Measurements from ENCODE around the gene MEGF8.

Gene MEGF8

DNA sequence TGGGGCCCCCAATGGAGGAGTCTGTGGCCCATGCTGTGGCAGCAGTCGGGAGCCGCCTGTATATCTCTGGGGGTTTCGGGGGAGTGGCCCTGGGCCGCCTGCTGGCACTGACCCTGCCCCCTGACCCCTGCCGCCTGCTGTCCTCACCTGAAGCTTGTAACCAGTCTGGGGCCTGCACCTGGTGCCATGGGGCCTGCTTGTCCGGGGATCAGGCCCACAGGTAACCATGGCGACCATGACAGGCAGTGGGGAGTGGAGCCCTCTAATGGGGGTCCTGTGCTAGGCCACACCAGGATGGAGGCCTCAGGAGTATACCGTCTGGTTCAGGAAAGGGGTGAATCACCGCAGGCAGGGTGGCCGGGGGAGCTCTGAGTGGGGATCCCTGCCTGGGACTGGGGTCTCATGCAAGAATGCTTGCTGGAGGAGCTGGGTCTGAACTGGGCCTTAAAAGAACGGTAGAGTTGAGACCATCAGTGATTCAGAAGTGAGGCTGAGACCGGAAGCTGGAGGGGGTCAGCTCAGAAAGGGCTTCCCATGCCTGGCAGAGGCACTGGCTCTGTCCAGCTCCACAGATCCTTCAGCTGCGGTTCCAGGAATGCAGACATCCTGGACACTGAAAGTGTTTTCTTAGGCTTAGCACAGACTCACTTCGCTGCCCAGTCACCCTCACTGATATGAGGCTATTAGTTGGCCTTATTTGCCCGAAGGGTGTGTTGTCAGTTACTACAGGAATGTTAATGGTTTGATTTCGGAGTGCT, 35.5 kb downstream of the MEGF8 start:
- DNase-seq: no peak

DNA sequence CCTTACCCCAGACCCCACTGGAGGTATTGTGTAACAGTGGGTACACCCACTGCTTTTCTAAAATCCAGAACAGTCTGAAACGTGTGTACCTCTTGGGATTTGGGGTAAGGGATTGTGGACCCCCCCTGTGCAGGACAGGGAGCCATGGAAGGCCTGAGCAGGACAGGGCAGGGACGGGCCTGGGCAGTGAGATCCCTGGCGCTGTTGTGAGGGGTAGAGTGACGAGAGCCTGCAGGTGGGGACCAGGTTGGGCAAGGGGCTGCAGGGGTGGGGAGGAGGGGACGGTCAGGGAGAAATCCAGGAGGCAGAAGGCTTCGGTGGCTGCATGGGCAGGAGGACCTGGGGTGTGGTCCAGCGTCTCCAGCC, 36.1 kb downstream of the MEGF8 start:
- DNase-seq: no peak

DNA sequence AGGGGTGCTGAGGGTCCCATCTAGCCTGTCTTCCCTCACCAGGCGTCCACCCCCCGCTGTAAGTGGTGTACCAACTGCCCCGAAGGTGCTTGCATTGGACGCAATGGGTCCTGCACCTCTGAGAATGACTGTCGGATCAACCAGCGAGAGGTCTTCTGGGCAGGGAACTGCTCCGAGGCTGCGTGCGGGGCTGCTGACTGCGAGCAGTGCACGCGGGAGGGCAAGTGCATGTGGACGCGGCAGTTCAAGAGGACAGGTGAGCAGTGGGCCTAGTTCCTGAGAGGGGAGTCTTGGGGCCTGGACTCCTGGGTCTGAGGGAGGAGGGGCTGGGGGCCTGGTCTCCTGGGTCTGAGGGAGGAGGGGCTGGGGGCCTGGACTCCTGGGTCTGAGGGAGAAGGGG, 36.9 kb downstream of the MEGF8 start:
- DNase-seq: no peak

DNA sequence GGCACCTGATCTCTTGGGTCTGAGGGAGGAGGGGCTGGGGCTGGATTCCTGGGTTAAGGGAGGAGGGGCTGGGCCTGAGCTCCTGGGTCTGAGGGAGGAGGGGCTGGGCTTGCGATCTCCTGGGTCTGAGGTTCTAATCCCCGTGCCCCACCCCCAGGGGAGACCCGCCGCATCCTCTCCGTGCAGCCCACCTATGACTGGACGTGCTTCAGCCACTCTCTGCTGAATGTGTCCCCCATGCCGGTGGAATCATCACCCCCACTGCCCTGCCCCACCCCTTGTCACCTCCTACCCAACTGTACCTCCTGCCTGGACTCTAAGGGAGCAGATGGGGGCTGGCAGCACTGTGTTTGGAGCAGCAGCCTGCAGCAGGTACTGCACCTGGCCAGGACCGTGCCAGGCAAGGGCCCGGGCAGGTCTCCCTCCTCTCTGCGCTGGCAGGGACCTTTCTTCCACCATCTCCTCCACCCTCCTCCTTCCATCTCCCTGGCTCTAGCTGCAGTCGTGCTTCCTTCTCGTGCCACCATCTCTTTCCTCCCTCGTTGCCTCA, 37.5 kb downstream of the MEGF8 start:
- no peak for DNase-seq

DNA sequence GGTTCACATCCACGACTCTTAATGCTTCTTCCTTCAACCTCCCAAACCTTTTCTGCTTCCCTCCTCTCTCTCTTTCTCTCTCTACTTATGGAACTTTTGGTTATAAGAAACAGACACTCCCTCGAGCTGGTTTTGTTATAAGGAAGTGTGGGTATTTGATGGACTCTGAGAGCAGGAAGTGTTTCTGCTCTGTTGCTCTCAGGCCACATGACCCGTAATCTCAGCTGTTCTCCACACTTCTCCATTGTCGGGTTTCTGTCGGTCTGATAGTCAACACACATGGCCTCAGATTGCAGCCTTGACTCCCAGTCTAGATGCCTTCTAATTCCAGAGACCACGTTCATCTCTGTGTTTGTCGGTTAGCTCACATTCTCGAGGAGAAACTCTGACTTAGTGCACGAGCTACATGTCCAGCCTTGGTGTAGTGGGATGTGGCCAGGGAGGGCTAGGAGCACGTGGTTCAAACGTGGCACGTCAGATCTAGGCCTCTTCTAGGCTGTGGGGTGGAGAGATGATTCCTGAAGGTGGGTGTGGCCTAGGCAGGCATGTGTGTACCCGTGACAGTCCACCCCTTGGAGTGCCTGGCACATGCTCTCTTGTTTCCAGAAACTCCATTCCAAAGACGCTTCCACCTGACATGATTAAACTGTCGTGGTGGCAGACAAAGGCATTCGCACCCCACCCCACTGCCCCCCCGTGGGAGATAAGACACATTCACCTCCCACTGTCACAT, 38.3 kb downstream of the MEGF8 start:
- DNase-seq: no peak

DNA sequence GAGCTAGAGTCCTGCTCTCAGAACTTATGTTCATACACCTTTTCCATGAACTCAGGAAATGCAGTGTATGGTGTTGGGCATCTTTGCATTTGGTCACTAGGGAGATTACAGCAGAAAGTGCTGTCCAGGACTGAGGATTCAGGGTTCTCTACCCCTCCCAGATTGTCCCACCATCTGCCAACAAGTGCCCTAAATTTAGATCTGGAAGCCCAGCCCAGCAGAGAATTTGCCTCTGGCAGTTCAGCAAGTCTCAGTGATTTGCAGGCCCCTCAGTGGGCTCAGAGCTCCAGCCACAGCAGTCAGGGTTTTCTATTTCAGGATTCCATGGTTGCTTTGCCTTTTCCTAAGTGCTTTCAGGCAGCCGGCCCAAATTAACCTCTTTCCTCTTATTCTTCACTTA, 41.2 kb downstream of the MEGF8 start:
- no peak for DNase-seq

DNA sequence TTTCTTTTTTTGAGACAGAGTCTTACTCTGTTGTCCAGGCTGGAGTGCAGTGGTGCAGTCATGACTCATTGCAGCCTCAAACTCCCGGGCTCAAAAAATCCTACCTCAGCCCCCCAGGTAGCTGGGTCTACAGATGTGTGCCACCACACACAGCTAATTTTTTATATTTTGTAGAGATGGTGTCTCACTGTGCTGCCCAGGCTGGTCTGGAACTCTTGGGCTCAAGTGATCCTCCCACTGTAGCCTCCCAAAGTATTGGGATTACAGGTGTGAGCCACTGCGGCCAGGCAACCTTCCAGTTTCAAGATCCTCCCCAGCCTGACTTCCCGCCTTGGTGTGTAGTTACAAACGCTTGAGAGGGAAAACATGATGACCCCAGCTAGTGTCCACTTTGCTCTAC, 42.5 kb downstream of the MEGF8 start:
- DNase-seq: no peak

DNA sequence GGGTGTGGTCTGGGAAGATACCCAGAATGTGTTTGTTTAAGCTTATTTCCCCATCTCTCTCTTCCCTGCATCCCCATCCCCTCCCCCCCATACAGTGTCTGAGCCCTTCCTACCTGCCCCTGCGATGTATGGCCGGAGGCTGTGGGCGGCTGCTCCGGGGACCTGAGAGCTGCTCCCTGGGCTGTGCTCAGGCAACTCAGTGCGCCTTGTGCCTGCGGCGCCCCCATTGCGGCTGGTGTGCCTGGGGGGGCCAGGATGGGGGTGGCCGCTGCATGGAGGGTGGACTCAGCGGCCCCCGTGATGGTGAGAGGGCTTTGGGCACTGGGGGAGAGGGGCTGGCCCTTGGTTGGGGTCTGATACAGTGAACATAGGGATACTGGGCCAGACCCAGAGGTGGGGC, 42.9 kb downstream of the MEGF8 start:
- DNase-seq: no peak

DNA sequence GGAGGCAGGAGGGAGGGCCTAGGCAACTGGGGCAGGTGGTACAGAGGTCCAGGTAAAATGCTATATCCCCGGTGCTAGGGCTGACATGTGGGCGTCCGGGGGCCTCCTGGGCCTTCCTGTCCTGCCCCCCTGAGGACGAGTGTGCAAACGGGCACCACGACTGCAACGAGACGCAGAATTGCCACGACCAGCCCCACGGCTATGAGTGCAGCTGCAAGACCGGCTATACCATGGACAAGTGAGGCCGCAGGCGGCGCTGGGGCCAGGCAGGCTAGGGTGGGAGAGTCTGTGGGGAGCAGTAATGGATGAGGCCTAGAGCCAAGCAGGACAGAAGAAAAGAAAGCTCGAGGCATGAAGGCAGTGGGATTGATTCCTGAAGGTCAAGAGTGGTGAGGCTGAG, 43.3 kb downstream of the MEGF8 start:
- DNase-seq: no peak

DNA sequence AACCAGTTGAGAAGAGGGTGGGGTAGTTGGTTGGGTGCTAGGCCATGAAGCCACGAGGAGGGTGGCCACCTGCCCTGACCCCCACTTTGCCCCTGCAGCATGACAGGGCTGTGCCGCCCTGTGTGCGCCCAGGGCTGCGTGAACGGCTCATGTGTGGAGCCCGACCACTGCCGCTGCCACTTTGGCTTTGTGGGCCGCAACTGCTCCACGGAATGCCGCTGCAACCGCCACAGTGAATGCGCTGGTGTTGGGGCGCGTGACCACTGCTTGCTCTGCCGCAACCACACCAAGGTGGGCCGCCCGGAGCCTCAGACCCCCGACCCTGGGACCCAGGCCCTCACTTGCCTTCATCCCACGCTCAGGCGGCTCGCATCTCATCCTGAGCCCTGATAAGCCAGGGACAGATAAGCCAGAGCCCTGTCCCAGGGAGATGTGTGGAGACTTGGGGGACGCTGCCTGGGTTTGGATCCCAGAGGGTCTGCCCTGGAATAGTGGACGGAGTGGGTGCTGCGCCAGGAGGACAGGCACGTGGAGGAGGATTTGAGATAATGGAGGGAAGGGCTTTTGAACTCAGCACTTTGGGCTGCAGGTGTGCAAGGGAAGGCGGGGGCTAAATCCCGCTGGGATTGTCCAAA, 44.1 kb downstream of the MEGF8 start:
- DNase-seq: no peak

DNA sequence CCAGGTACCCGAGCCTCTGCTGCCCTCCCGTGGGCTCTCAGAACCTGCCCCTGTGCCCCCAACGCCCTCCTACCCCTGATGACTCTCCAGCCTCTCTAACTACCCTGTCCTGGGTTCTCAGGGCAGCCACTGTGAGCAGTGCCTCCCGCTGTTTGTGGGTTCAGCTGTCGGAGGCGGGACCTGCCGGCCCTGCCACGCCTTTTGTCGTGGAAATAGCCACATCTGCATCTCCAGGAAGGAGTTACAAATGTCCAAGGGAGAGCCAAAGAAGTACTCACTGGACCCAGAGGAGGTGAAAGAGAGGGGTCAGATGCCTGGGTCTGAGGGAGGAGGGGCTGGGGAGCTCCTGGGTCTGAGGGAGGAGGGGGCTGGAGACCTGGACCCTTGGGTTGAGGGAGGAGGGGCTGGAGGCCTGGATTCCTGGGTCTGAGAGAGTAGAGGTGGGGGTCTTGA, 44.7 kb downstream of the MEGF8 start:
- DNase-seq: peak; percentile 7

DNA sequence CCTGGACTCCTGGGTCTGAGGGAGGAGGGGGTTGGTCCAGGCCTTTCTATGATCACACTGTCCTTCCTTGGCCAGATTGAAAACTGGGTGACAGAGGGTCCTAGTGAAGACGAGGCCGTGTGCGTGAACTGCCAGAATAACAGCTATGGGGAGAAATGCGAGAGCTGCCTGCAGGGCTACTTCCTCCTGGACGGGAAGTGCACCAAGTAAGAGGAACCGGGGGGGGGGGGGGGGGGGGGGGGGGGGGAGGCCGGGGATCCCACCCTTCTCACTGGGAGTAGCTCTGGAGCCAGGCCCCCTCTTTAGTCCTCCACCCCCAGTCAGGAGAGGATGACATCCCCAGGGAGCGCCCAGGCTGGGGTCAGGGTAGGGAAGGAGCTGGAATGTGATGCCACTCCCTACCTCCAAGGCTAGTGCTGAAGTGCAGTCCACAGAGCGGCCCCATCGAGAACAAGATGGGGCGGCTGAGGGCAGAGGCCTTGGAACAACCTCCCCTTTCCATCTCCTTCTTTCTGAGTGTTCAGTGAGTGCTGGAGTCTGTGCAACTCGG, 45.3 kb downstream of the MEGF8 start:
- DNase-seq: no peak

DNA sequence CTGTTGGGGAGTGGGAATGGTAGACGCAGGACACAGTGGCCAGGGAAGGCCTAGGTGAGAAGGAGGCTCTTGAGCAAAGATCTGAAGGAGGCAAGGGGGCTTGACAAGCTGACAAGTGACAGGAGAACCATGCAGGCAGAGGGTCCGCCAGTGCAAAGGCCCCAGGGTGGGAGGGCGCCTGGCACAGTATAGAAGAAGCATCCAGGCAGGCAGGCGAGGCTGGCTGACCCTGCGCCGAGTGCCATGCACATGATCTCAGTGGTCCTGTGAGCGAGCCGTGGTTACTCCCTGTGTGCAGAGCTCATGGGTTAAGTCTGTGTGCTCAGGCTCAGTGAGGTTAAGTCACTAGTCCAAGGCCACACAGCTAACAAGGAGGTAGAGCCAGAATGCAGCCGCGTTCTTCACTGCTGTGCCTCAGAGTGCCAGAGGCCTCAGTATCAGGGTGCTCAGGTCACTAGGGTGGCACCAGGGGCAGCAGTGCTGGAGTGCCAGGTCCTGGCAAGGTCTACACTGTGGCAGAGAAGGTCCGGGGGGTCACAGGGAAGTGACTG, 49.5 kb downstream of the MEGF8 start:
- no peak for DNase-seq

DNA sequence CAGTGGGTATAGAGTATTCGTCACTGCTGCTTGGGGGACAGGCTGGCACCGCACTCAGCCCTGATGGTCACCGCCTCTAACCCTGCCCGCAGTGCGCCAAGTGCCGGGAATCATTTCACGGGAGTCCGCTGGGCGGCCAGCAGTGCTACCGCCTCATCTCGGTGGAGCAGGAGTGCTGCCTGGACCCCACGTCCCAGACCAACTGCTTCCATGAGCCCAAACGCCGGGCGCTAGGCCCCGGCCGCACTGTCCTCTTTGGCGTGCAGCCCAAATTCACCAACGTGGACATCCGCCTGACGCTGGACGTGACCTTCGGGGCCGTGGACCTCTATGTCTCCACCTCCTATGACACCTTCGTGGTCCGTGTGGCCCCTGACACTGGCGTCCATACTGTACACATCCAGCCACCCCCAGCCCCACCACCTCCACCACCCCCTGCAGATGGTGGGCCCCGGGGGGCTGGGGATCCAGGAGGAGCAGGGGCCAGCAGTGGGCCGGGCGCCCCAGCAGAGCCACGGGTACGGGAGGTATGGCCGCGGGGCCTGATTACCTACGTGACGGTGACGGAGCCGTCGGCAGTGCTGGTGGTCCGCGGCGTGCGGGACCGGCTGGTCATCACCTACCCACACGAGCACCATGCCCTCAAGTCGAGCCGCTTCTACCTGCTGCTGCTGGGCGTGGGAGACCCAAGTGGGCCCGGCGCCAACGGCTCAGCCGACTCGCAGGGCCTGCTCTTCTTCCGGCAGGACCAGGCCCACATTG, 50.2 kb downstream of the MEGF8 start:
- no peak for DNase-seq

DNA sequence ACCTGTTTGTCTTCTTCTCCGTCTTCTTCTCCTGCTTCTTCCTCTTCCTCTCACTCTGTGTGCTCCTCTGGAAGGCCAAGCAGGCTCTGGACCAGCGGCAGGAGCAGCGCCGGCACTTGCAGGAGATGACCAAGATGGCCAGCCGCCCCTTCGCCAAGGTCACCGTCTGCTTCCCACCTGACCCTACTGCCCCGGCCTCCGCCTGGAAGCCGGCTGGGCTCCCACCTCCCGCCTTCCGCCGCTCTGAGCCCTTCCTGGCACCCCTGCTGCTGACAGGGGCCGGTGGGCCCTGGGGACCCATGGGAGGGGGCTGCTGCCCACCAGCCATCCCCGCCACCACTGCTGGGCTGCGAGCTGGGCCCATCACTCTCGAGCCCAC, 50.7 kb downstream of the MEGF8 start:
- DNase-seq: no peak

DNA sequence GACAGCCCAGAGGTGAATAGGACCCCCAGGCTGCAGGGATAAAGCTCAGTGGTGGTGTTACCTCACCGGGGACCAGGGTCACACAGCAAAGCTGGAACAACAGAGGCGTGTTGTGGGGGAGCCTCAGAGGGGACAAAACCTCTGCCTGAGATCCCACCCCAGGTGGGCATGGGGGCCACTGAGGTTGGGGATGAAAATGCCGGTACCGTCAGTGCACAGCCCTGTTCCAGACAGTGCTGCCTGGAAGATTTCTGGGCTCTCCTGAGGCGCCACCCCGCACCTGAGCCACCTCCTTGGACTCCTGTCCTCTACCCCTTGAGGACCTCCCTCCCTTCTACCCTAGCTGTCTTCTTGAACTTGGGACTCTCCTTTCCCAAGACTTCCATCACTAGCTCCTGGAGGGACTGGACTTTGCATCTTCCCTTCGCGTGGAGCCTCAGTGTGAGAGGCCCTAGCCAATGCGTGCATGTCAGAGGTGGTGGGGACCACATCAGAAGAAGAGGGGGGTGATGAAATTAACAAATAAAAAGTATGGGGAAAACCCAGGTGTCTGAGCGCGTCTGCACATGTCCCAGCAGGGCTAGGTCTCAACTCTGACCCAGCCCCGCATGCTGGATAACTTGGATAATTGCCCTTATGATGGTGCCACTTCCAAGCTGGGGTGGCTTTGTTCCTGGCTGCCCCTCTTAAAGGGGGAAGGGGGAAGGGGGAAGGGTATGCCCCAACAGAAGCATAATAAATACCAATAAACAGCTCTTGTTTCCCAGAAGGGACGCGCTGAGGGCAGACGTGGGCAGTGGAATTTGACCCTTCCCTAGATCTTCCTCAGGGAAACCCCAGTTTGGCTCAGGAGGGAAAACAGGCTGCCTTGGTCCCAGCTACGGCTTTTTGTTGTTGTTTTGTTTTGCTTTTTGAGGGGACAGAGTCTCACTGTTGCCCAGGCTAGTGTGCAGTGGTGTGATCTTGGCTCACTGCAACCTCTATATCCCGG, 53.1 kb downstream of the MEGF8 start:
- no peak for DNase-seq

DNA sequence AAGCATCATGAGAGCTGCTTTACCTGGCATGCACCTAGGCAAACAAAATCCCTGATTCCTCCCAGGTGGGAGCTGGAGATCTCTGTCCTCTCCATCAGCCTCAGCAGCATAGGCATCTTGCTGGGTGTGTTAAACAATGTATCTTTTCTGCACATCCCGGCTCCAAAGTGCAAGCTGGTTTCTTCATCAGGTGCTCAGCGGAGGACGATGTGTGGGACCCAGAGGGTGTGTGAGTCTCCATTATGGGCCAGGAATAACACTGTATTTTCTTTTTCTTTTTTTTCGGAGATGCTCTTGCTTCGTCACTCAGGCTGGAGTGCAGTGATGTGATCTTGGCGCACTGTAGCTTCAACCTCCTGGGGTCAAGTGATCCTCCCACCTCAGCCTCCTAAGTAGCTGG, 54.7 kb downstream of the MEGF8 start:
- no peak for DNase-seq

DNA sequence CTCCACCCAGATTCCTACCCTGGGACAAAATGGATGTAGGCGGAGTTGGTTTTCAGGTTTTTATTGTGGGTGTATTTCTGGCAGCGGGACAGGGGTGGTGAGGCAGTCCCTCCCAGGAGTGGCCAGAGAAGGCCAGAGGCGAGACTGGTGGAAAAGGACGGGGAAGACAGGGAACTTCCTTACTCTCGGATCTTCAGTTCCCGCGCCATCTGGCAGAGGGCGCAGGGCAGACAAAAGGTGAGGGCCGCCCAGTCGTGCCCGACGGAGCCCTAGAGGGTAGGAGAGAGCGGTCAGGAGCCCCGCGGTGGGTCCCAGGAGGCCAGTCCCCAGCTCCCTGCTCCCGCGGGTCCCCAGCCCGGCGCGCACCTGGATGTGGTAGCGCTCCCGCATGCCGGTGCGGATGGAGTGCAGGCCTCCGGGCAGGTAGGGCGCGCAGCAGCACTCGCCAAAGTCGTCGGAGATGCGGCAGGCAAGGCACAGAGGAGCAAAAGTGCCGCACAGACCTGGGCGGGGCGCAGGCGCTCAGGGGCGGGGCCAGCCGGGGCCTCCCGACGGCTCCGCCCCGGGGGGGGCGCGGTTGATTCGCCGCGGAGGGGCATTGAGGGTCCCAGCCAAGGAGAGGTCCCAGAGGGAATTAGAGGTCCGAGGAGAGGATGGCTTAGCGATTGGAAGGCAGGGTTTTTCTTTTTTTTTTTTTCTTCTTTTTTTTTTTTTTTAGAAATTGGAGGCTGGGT, 61.7 kb downstream of the MEGF8 start:
- peak; percentile 84 for DNase-seq

DNA sequence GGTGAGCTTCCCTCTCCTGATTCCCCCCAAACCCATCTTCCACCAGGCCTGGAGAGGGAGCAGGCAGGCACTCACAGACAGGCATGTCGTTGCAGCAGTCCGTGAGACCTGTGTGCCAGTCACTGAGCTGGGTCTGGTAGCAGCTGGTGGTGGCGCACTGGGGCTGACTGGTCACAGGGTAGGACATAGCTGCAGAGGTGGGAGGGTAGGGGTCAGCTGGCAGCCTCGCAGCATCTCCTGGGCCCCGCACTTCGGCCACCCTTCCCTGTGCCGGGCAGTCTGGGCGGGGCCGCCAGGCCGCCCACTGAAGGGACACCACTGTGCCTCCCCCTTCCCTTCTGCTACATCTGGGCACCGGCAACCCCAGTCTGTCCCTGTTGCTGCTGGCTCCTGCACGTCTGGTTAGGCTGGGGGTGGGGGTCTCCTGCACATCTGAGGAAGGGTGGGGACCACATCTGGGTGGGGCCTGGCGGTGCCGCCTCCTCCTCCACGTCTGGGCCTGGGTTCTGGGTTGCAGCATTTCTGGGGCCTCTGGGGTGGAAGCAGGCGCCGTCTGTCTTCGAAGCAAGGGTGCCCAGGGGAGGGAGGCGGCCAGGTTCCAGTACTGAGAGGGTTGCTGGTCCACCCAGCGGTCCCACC, 63.5 kb downstream of the MEGF8 start:
- DNase-seq: no peak

DNA sequence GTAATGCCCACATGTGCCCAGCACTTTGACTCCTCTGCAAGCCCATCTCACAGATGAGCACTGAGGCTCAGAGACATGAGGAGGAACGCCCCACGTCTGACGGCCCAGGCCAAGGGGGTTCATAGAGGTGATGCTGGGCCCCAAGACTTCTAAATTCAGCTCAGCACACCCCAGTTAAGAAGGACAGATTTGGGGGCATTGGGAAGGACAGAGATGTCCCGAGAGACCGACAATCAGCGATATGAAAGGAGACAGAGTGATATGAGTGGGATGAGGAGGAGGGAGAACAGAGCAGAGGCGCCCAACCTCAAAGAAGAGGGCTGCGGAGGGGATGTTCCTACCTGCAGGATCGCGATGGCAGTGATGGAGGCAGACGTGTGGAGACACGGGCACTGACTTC, 64.5 kb downstream of the MEGF8 start, which contains the start of gene CNFN:
TSS of gene CNFN (minus strand) at position 399 of the 400 bp plus-strand sequence. CDS start 1,260 bp downstream, outside the sequence.
- DNase-seq: no peak
